ENCODE results near the gene ACTR5. TPM values are rescaled to one million over a fixed set of nuclear protein-coding genes. Genes with fewer than 3 reads are reported as not detected.

The ACTR5 gene
- polyA plus RNA-seq, 1 donor from 2014 or later: 23.3 TPM

- Histone ChIP-seq H3K79me2 (replicated peaks; ENCODE audit: insufficient read depth, low read length) (no peaks in the 10 kb centered on the region), H3K9me2 (ENCODE audit: insufficient read depth, low read length) (no peaks in the 10 kb centered on the region), H3F3A (ENCODE audit: insufficient read depth, low read length, poor library complexity, severe bottlenecking) (no peaks in the 10 kb centered on the region), H3K27me3 (ENCODE audit: insufficient read depth, low read depth, low read length) (no peaks in the 10 kb centered on the region), H3K4me2 (ENCODE audit: low read length) (no peak overlapping the region), H2AFZ (ENCODE audit: low read depth, low read length) (no peak overlapping the region), H3K9ac (ENCODE audit: low read length) (no peak overlapping the region), H3K27ac (ENCODE audit: low read length) (no peak overlapping the region), H3K9me3 (ENCODE audit: low read length) (no peaks in the 10 kb centered on the region), H3K4me3 (ENCODE audit: low read length) (no peak overlapping the region), H3K36me3 (ENCODE audit: insufficient read depth, low read length) (no peaks in the 10 kb centered on the region), H4K20me1 (ENCODE audit: insufficient read depth) (no peaks in the 10 kb centered on the region)
- TF ChIP-seq SMC3 (conservative IDR thresholded peaks at IDR 0.05; ENCODE audit: poor library complexity) (no peak), EP300 (conservative IDR thresholded peaks at IDR 0.05; ENCODE audit: poor library complexity, severe bottlenecking) (no peak), CTCF (IDR thresholded peaks at IDR 0.05; ENCODE audit: poor library complexity, severe bottlenecking) (no peak), MXI1 (conservative IDR thresholded peaks at IDR 0.05; ENCODE audit: poor library complexity, severe bottlenecking) (no peak), EZH2 (IDR thresholded peaks at IDR 0.05; ENCODE audit: borderline replicate concordance, insufficient read depth, low read length, poor library complexity, severe bottlenecking) (no peak), RAD21 (conservative IDR thresholded peaks at IDR 0.05) (no peak), TAF1 (IDR thresholded peaks at IDR 0.05; ENCODE audit: low read depth) (no peak), REST (IDR thresholded peaks at IDR 0.05; ENCODE audit: borderline replicate concordance) (no peak), POLR2AphosphoS5 (IDR thresholded peaks at IDR 0.05) (no peak)
These were observed 15.4 kb downstream of the ACTR5 start for GRCh38 chr20:38763616-38764015.

GRCh38 chr20:38764567-38765318 lies 16.5 kb downstream of the ACTR5 start:
- no peak overlapping the region for H2AFZ ChIP-seq (ENCODE audit: low read depth, low read length)
- no peak overlapping the region for H3K4me2 ChIP-seq (ENCODE audit: low read length)
- no peak overlapping the region for H3K27ac ChIP-seq (ENCODE audit: low read length)
- H3K4me3 ChIP-seq (ENCODE audit: low read length): no peak overlapping the region
- H3K79me2 ChIP-seq (replicated peaks; ENCODE audit: insufficient read depth, low read length): no peaks in the 10 kb centered on the region
- H3K9me2 ChIP-seq (ENCODE audit: insufficient read depth, low read length): no peaks in the 10 kb centered on the region
- H3K9me3 ChIP-seq (ENCODE audit: low read length): no peaks in the 10 kb centered on the region
- H3K36me3 ChIP-seq (ENCODE audit: insufficient read depth, low read length): no peaks in the 10 kb centered on the region
- TF ChIP-seq SMC3 (conservative IDR thresholded peaks at IDR 0.05; ENCODE audit: poor library complexity): no peak
- no peak for TF ChIP-seq CTCF (IDR thresholded peaks at IDR 0.05; ENCODE audit: poor library complexity, severe bottlenecking)
- TF ChIP-seq EP300 (conservative IDR thresholded peaks at IDR 0.05; ENCODE audit: poor library complexity, severe bottlenecking): no peak
- TF ChIP-seq POLR2AphosphoS5 (IDR thresholded peaks at IDR 0.05): no peak
- TF ChIP-seq RAD21 (conservative IDR thresholded peaks at IDR 0.05): no peak
- TF ChIP-seq EZH2 (IDR thresholded peaks at IDR 0.05; ENCODE audit: borderline replicate concordance, insufficient read depth, low read length, poor library complexity, severe bottlenecking): no peak
- no peak for TF ChIP-seq MXI1 (conservative IDR thresholded peaks at IDR 0.05; ENCODE audit: poor library complexity, severe bottlenecking)
- no peak for TF ChIP-seq TAF1 (IDR thresholded peaks at IDR 0.05; ENCODE audit: low read depth)
- no peak for TF ChIP-seq REST (IDR thresholded peaks at IDR 0.05; ENCODE audit: borderline replicate concordance)
- H3F3A ChIP-seq (ENCODE audit: insufficient read depth, low read length, poor library complexity, severe bottlenecking): no peaks in the 10 kb centered on the region
- no peaks in the 10 kb centered on the region for H3K27me3 ChIP-seq (ENCODE audit: insufficient read depth, low read depth, low read length)
- no peak overlapping the region for H3K9ac ChIP-seq (ENCODE audit: low read length)
- no peaks in the 10 kb centered on the region for H4K20me1 ChIP-seq (ENCODE audit: insufficient read depth)

Measured in neural cell (in vitro differentiated cells).